Gastrocnemius medialis (tissue), 4 donors: ENCODE results near the gene SEMG2. TPM values are rescaled to one million over a fixed set of nuclear protein-coding genes. Genes with fewer than 3 reads are reported as not detected.

ENCODE experiments used
- ATAC-seq, 2 donors: fragments of 150-250 bp; one replicate each; pipeline ENCODE4 v1.9.1; 2016
- DNase-seq, 2 donors: peaks; one replicate each; pipeline ENCODE4 v3.0.0-alpha.2; 2019
- H3K27ac ChIP-seq, 4 donors: fragments of 200-600 bp; sonication (generic); 1 replicate in 1 of 4; 2 replicates in 3 of 4; pipeline ENCODE4 v1.5.1; 2016 to 2018; ENCODE audit warnings: mild to moderate bottlenecking in 2 of 4, moderate library complexity in 1 of 4
- H3K27me3 ChIP-seq, 3 donors: fragments of 200-600 bp; sonication (generic) in 2 of 3; 1 replicate in 1 of 3; 2 replicates in 2 of 3; pipeline versions ENCODE4 v1.5.1 to v1.6.0; 2016 to 2019; ENCODE audit warnings: mild to moderate bottlenecking in 1 of 3, moderate library complexity in 1 of 3
- H3K36me3 ChIP-seq, 2 donors: fragments of 200-600 bp; sonication (generic) in 1 of 2; one replicate each; pipeline ENCODE4 v1.5.1; 2017 to 2018
- H3K4me1 ChIP-seq, 2 donors: fragments of 200-600 bp; sonication (generic) in 1 of 2; one replicate each; pipeline ENCODE4 v1.5.1; 2016 to 2017; ENCODE audit warnings: mild to moderate bottlenecking in 2 of 2
- H3K4me3 ChIP-seq, 4 donors: fragments of 200-600 bp; sonication (generic) in 3 of 4; 1 replicate in 1 of 4; 2 replicates in 3 of 4; pipeline ENCODE4 v1.5.1; 2016 to 2019; ENCODE audit warnings: mild to moderate bottlenecking in 2 of 4
- H3K9me3 ChIP-seq, 3 donors: fragments of 200-600 bp; sonication (generic) in 2 of 3; 1 replicate in 1 of 3; 2 replicates in 2 of 3; pipeline ENCODE4 v1.5.1; 2016 to 2019
- CTCF ChIP-seq, 5 experiments: fragments of 450-650 bp in 3 of 5; fragments of 200-600 bp in 2 of 5; sonication (generic) in 2 of 5; IDR thresholded peaks in 4 of 5; conservative IDR thresholded peaks in 1 of 5; 1 replicate in 4 of 5; 2 replicates in 1 of 5; pipeline ENCODE4 v1.5.1; 2016 to 2019; ENCODE audit warnings: antibody characterized with exemption in 5 of 5, mild to moderate bottlenecking in 3 of 5, moderate library complexity in 3 of 5
- POLR2A ChIP-seq, 2 donors: fragments of 450-650 bp; IDR thresholded peaks; one replicate each; pipeline ENCODE4 v1.6.1; 2017; ENCODE audit warnings: antibody characterized with exemption in 2 of 2, mild to moderate bottlenecking in 2 of 2, moderate library complexity in 2 of 2
- in situ Hi-C, 4 donors: fragments of 200-750 bp; cut with MboI; loops; one replicate each; pipeline versions ENCODE4 v1.15.0 to v1.8.0; 2017; ENCODE audit warnings: low sequenced_read_pairs in 4 of 4
- intact Hi-C: fragments of 100-400 bp; cut with DNase I; formaldehyde crosslinking; loops from one replicate; pipeline ENCODE4 v1.15.1; 2023; ENCODE audit warnings: low total_unique reads
- total RNA-seq, 4 donors: library from RNA; depleted of rRNA; stranded (reverse); fragments of >200 nt; gene quantifications; one replicate each; pipeline versions ENCODE4 v1.1.0 to v1.2.3, GENCODE V29; 2016

The SEMG2 gene
- total RNA-seq, 4 donors from 2014 or later, result not detected

- DNase-seq (no peak), ATAC-seq (no peak)
- no peak overlapping the region for H3K4me3 ChIP-seq
- H3K9me3 ChIP-seq, result no peaks in the 10 kb centered on the region
- H3K4me1 ChIP-seq, result no peaks in the 10 kb centered on the region
- H3K27me3 ChIP-seq, result peaks cover 0 to 4% (median 0%) of the 10 kb centered on the region in 3 donors
- no peaks in the 10 kb centered on the region for H3K36me3 ChIP-seq
- in situ Hi-C loops (no loop called here), intact Hi-C loops (no loop called here)
- TF ChIP-seq POLR2A (IDR thresholded peaks at IDR 0.05) (no peak), CTCF (IDR thresholded peaks at IDR 0.05 in 4 of 5, conservative IDR thresholded peaks at IDR 0.05 in 1 of 5) (no peak)
- H3K27ac ChIP-seq, result no peak overlapping the region
Observed at GRCh38 chr20:45248609-45249008, 27.4 kb downstream of the SEMG2 start.

- H3K4me3 ChIP-seq, result peak overlapping the region in 2 of 4 donors; percentile 53 to 55
- no peak for DNase-seq
Observed at GRCh38 chr20:45251884-45252560, 30.8 kb downstream of the SEMG2 start.

DNA sequence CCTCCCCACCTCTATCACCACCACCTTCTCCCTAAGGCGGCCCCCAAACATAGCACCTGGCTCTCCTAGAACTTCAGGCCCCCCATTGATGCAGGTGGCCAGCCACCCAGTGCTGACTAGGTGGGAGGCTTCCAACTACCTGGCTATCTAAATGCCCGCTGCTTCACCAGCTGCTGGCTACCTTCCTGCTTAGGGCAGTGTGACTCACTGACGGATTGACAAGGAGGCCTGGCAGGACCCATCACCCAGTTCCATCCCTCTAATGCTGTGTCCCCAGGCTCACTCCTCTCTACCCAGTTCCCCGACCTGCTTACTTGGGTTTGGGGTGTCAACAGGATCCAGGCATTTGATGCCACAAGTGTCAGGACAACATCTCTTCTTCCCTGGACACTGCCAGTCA lies 32.1 kb downstream of the SEMG2 start:
- peak overlapping the region; percentile 35 to 55 (median 54) for H3K4me3 ChIP-seq
- DNase-seq, result peak in 1 of 2 donors; percentile 55
- no peak for ATAC-seq
- intact Hi-C loops, result loop anchor here (5.0 kb wide), 1 partner anchor 39 kb away; no protein-coding TSS in a partner anchor
- H3K27ac ChIP-seq, result peak overlapping the region; percentile 81 to 83 (median 81)
- no peaks in the 10 kb centered on the region for H3K27me3 ChIP-seq
- H3K4me1 ChIP-seq, result peaks cover 5 to 15% of the 10 kb centered on the region in 2 donors
- H3K9me3 ChIP-seq, result no peaks in the 10 kb centered on the region
- TF ChIP-seq POLR2A (IDR thresholded peaks at IDR 0.05) (no peak), CTCF (IDR thresholded peaks at IDR 0.05 in 4 of 5, conservative IDR thresholded peaks at IDR 0.05 in 1 of 5) (no peak)
- in situ Hi-C loops, result no loop called here
- no peaks in the 10 kb centered on the region for H3K36me3 ChIP-seq

More at GRCh38 chr20:45251884-45252560, 30.8 kb downstream of the SEMG2 start:
- H3K9me3 ChIP-seq, result no peaks in the 10 kb centered on the region
- intact Hi-C loops (loop anchor here (5.0 kb wide), 1 partner anchor 40 kb away; no protein-coding TSS in a partner anchor), in situ Hi-C loops (no loop called here)
- H3K27ac ChIP-seq, result no peak overlapping the region
- H3K4me1 ChIP-seq, result peaks cover 5 to 15% of the 10 kb centered on the region in 2 donors
- TF ChIP-seq CTCF (IDR thresholded peaks at IDR 0.05 in 4 of 5, conservative IDR thresholded peaks at IDR 0.05 in 1 of 5) (no peak), POLR2A (IDR thresholded peaks at IDR 0.05) (no peak)
- H3K36me3 ChIP-seq, result no peaks in the 10 kb centered on the region
- no peaks in the 10 kb centered on the region for H3K27me3 ChIP-seq
- ATAC-seq, result no peak

- Histone ChIP-seq H3K4me1 (peaks cover 5 to 15% of the 10 kb centered on the region in 2 donors), H3K36me3 (no peaks in the 10 kb centered on the region), H3K9me3 (no peaks in the 10 kb centered on the region), H3K4me3 (peak within 1 kb of the TSS; percentile 35 to 55 (median 54)), H3K27me3 (no peaks in the 10 kb centered on the region), H3K27ac (peak within 1 kb of the TSS; percentile 81 to 83 (median 81))
- in situ Hi-C loops, result no loop called here
- intact Hi-C loops, result loop anchor here (5.0 kb wide), 1 partner anchor 38 kb away; no protein-coding TSS in a partner anchor
- peak; percentile 92 to 95 for ATAC-seq
- TF ChIP-seq POLR2A (IDR thresholded peaks at IDR 0.05) (peak; percentile 31 to 56), CTCF (IDR thresholded peaks at IDR 0.05 in 4 of 5, conservative IDR thresholded peaks at IDR 0.05 in 1 of 5) (no peak)
- DNase-seq, result peak; percentile 28 to 76
Observed at GRCh38 chr20:45254383-45255262, 33.5 kb downstream of the SEMG2 start, which contains the start of gene SLPI. Gene SLPI (minus strand): TSS chr20:45254564. CDS start chr20:45254543, 21 bp downstream.
